C4-2B (cell line): ENCODE results near the gene ZNF592.

Experiments used
- ZFX ChIP-seq: fragments of 450-650 bp; IDR thresholded peaks from 2 replicates; pipeline ENCODE4 v1.6.1; 2017
- TF ChIP-seq, protein P1 (sequence below): fragments of 450-650 bp; conservative IDR thresholded peaks from 2 replicates; pipeline ENCODE4 v1.5.1; 2017; ENCODE audit warnings: mild to moderate bottlenecking

DNA sequence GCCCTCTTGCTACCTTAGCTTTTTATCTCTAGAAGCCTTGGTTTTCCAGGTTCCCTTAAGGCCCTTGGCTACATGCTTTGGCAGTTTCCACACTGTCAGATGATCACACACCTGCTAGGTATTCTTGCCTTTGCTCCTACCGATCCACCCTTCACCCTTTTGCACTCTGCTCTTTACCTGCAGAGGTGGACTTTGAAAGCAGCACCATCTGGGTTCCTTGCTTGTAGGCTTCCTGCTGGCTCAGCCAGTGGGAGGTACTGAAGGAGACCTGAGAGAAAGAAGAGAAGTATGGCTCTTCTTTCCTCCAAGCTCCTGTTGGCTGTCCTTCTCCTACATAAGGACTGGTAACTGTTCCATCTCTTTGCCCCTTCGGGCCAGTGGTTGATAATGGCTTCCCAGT, 7.3 kb upstream of the ZNF592 start:
- TF ChIP-seq, protein P1, sequence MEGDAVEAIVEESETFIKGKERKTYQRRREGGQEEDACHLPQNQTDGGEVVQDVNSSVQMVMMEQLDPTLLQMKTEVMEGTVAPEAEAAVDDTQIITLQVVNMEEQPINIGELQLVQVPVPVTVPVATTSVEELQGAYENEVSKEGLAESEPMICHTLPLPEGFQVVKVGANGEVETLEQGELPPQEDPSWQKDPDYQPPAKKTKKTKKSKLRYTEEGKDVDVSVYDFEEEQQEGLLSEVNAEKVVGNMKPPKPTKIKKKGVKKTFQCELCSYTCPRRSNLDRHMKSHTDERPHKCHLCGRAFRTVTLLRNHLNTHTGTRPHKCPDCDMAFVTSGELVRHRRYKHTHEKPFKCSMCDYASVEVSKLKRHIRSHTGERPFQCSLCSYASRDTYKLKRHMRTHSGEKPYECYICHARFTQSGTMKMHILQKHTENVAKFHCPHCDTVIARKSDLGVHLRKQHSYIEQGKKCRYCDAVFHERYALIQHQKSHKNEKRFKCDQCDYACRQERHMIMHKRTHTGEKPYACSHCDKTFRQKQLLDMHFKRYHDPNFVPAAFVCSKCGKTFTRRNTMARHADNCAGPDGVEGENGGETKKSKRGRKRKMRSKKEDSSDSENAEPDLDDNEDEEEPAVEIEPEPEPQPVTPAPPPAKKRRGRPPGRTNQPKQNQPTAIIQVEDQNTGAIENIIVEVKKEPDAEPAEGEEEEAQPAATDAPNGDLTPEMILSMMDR, result no peak
- no peak for TF ChIP-seq ZFX
